ENCODE data around the gene PRPSAP1. TPM values are rescaled to one million over a fixed set of nuclear protein-coding genes. Genes with fewer than 3 reads are reported as not detected.

The PRPSAP1 gene
- total and polyA plus RNA-seq, 2 experiments from 2014 or later: 59.5 to 80.4 TPM

DNA sequence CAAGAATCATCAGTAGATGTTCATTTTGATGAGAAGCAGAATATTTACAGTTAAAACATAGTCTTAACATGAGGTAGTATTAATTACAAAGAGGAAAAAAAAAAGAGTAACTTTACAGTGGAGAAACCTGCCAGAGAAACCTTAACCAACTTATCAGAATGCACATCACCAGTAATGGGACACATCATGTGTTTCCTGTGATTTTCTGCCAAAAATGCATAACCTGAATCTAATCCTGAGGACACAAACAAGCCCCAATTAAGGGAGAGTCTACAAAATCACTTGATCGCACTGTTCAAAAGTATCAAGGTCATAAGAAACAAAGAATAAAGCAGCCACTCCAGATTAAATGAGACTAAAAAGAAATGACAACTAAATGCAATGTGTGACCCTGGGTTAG lies 27.4 kb downstream of the PRPSAP1 start:
- no peaks in the 10 kb centered on the region for H3K9me3 ChIP-seq (ENCODE audit: low read depth)
- H3K27ac ChIP-seq: no peak overlapping the region
- TF ChIP-seq, protein P1, sequence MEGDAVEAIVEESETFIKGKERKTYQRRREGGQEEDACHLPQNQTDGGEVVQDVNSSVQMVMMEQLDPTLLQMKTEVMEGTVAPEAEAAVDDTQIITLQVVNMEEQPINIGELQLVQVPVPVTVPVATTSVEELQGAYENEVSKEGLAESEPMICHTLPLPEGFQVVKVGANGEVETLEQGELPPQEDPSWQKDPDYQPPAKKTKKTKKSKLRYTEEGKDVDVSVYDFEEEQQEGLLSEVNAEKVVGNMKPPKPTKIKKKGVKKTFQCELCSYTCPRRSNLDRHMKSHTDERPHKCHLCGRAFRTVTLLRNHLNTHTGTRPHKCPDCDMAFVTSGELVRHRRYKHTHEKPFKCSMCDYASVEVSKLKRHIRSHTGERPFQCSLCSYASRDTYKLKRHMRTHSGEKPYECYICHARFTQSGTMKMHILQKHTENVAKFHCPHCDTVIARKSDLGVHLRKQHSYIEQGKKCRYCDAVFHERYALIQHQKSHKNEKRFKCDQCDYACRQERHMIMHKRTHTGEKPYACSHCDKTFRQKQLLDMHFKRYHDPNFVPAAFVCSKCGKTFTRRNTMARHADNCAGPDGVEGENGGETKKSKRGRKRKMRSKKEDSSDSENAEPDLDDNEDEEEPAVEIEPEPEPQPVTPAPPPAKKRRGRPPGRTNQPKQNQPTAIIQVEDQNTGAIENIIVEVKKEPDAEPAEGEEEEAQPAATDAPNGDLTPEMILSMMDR (IDR thresholded peaks at IDR 0.05; ENCODE audit: low read depth, low read length): no peak
- DNase-seq (ENCODE audit: low read depth in 1 of 2, low spot score in 1 of 2): no peak
- H3K36me3 ChIP-seq: peaks cover 24% of the 10 kb centered on the region
- H3K4me1 ChIP-seq (ENCODE audit: low read depth): no peaks in the 10 kb centered on the region
- no peaks in the 10 kb centered on the region for H3K27me3 ChIP-seq
- H3K4me3 ChIP-seq: no peak overlapping the region

DNA sequence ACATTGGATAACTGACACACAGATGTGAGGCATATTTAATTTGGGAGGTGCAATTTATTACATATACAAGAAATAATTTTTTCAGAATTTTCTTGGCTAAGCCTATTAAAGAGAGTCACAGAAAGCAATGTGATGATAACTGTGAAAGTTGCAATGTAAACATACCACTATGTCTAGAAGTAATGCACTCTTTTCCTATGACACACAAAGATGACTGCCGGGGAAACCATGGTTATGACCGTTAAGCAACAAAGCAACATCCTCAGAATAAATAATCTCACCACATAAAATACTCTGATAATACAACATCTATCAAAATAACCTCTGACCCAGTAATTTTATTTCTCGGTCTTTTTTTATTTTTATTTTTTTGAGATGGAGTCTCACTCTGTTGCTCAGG lies 35.1 kb downstream of the PRPSAP1 start:
- TF ChIP-seq, protein P1 (IDR thresholded peaks at IDR 0.05; ENCODE audit: low read depth, low read length): no peak
- no peak overlapping the region for H3K27ac ChIP-seq
- no peak overlapping the region for H3K4me3 ChIP-seq
- H3K36me3 ChIP-seq: peaks cover 22% of the 10 kb centered on the region
- no peaks in the 10 kb centered on the region for H3K4me1 ChIP-seq (ENCODE audit: low read depth)
- no peak for DNase-seq (ENCODE audit: low read depth in 1 of 2, low spot score in 1 of 2)
- no peaks in the 10 kb centered on the region for H3K9me3 ChIP-seq (ENCODE audit: low read depth)
- no peaks in the 10 kb centered on the region for H3K27me3 ChIP-seq

DNA sequence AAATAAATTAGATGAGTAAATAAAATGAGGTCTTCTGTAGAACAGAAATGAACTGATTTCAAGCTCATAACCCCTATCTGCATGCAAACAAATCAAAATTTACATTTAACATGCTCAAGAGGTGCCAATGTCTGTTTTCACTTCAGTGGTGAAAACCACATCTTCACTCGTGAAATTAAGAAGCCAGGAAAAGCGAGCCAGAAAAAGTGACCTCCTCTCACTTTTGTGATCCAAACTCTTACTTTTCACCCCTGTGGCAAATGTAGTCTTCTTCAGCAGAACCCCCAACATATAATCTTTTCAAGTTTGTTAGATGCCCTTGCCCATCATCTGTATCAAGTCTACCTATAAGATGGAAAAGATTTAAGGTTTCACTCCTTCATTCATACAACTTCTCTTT lies 36.2 kb downstream of the PRPSAP1 start:
- H3K9me3 ChIP-seq (ENCODE audit: low read depth): no peaks in the 10 kb centered on the region
- TF ChIP-seq, protein P1 (IDR thresholded peaks at IDR 0.05; ENCODE audit: low read depth, low read length): no peak
- H3K4me1 ChIP-seq (ENCODE audit: low read depth): no peaks in the 10 kb centered on the region
- H3K36me3 ChIP-seq: peaks cover 25% of the 10 kb centered on the region
- no peak for DNase-seq (ENCODE audit: low read depth in 1 of 2, low spot score in 1 of 2)
- no peak overlapping the region for H3K4me3 ChIP-seq
- no peaks in the 10 kb centered on the region for H3K27me3 ChIP-seq
- no peak overlapping the region for H3K27ac ChIP-seq

DNA sequence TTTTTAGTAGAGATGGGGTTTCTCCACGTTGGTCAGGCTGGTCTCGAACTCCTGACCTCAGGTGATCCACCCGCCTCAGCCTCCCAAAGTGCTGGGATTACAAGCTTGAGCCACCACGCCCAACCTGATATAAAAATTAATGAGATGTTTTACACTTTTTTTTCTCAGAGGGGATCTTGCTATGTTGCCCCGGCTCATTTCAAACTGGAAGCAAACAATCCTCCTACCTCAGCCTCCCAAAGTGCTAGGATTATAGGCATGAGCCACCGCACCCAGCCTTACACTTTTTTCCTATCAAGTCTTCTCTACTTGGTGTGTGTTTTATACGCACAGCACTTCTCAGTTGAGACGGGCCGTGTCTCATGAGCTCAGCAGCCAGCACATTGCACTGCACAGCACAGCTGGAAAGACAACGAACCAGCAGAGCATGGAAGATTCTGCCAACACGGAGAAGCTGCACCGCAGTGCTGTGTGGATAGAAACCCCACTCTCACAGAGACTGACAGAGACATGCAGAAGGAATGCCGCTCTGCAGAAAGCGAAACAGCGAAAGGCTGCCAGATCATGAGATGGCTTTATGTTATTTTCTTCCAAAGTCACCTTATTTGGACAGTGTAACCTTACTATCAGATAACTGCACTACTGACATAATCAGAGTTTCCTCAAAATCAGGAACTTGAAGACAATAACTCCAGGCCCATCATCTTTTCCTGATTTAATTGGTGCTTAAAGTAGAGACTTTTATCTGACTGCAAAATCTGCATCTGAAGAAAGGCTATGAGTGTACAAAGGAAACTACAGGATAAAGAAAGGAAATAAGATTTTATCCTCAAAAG lies 39.1 kb downstream of the PRPSAP1 start:
- TF ChIP-seq, protein P1 (IDR thresholded peaks at IDR 0.05; ENCODE audit: low read depth, low read length): no peak
- Histone ChIP-seq H3K4me3 (no peak overlapping the region), H3K4me1 (ENCODE audit: low read depth) (no peaks in the 10 kb centered on the region), H3K27me3 (no peaks in the 10 kb centered on the region), H3K36me3 (peaks cover 29% of the 10 kb centered on the region), H3K9me3 (ENCODE audit: low read depth) (no peaks in the 10 kb centered on the region), H3K27ac (no peak overlapping the region)
- DNase-seq (ENCODE audit: low read depth in 1 of 2, low spot score in 1 of 2): peak in 1 of 2 donors; percentile 29

DNA sequence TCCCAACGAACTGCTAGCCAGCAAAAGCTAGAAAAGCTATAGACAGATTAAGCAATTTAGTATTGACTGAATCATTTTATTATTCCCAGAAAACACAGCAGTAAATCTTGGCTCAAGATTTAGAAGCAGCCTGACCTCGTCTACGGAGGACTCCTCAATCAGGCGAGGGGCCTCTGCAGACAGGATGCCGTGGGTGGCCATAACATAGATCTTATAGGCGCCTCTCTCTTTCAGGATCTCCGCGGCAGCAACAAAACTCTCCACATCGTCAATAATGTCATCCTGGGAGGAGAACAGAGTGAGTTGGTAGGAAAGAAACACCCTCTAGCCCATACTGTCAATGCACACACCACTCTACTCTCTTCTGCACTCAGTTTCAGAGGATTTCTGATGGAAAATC lies 41.0 kb downstream of the PRPSAP1 start:
- H3K4me1 ChIP-seq (ENCODE audit: low read depth): no peaks in the 10 kb centered on the region
- TF ChIP-seq, protein P1 (IDR thresholded peaks at IDR 0.05; ENCODE audit: low read depth, low read length): no peak
- H3K27me3 ChIP-seq: no peaks in the 10 kb centered on the region
- H3K4me3 ChIP-seq: no peak overlapping the region
- H3K9me3 ChIP-seq (ENCODE audit: low read depth): no peaks in the 10 kb centered on the region
- no peak for DNase-seq (ENCODE audit: low read depth in 1 of 2, low spot score in 1 of 2)
- H3K36me3 ChIP-seq: peaks cover 25% of the 10 kb centered on the region
- no peak overlapping the region for H3K27ac ChIP-seq
